ENCODE results near the gene TCHP. TPM values are rescaled to one million over a fixed set of nuclear protein-coding genes. Genes with fewer than 3 reads are reported as not detected.

TCHP gene
- total RNA-seq, 1 donor = 8.7 TPM

GRCh38 chr12:109923481-109924245 is 23.6 kb downstream of the TCHP start:
- Histone ChIP-seq H3K36me3 (ENCODE audit: insufficient read depth, low read length) (peaks cover 15% of the 10 kb centered on the region), H3K27me3 (ENCODE audit: insufficient read depth, low read length) (no peaks in the 10 kb centered on the region), H4K20me1 (ENCODE audit: insufficient read depth, low read length) (no peaks in the 10 kb centered on the region), H3K4me3 (ENCODE audit: insufficient read depth, low read length) (no peak overlapping the region), H2AFZ (ENCODE audit: low read length) (no peak overlapping the region), H3K4me1 (ENCODE audit: insufficient read depth, low read length) (no peaks in the 10 kb centered on the region), H3K9me3 (ENCODE audit: low read depth, low read length) (no peaks in the 10 kb centered on the region), H3K27ac (ENCODE audit: low read depth, low read length) (no peak overlapping the region), H3K79me2 (ENCODE audit: insufficient read depth, low read length) (no peaks in the 10 kb centered on the region), H3K4me2 (ENCODE audit: insufficient read depth, low read length) (no peak overlapping the region)
- no peak for TF ChIP-seq CTCF (IDR thresholded peaks at IDR 0.05; ENCODE audit: extremely low read depth, low read depth, low read length)
- no peak for DNase-seq (ENCODE audit: insufficient read length, low spot score, missing footprints)

- no peak overlapping the region for H3K4me3 ChIP-seq (ENCODE audit: insufficient read depth, low read length)
- no peaks in the 10 kb centered on the region for H3K9me3 ChIP-seq (ENCODE audit: low read depth, low read length)
- peaks cover 12% of the 10 kb centered on the region for H3K36me3 ChIP-seq (ENCODE audit: insufficient read depth, low read length)
- no peak overlapping the region for H3K27ac ChIP-seq (ENCODE audit: low read depth, low read length)
- H3K4me1 ChIP-seq (ENCODE audit: insufficient read depth, low read length) = no peaks in the 10 kb centered on the region
- no peak overlapping the region for H3K4me2 ChIP-seq (ENCODE audit: insufficient read depth, low read length)
- H3K79me2 ChIP-seq (ENCODE audit: insufficient read depth, low read length) = no peaks in the 10 kb centered on the region
- DNase-seq (ENCODE audit: insufficient read length, low spot score, missing footprints) = no peak
- H2AFZ ChIP-seq (ENCODE audit: low read length) = no peak overlapping the region
- no peaks in the 10 kb centered on the region for H3K27me3 ChIP-seq (ENCODE audit: insufficient read depth, low read length)
- no peaks in the 10 kb centered on the region for H4K20me1 ChIP-seq (ENCODE audit: insufficient read depth, low read length)
- TF ChIP-seq CTCF (IDR thresholded peaks at IDR 0.05; ENCODE audit: extremely low read depth, low read depth, low read length) = no peak
These were observed 25.2 kb downstream of the TCHP start for GRCh38 chr12:109925185-109925840.

GRCh38 chr12:109926016-109926415 is 25.9 kb downstream of the TCHP start:
- Histone ChIP-seq H3K4me3 (ENCODE audit: insufficient read depth, low read length) (no peak overlapping the region), H3K9me3 (ENCODE audit: low read depth, low read length) (no peaks in the 10 kb centered on the region), H3K27me3 (ENCODE audit: insufficient read depth, low read length) (no peaks in the 10 kb centered on the region), H4K20me1 (ENCODE audit: insufficient read depth, low read length) (no peaks in the 10 kb centered on the region), H3K4me2 (ENCODE audit: insufficient read depth, low read length) (no peak overlapping the region), H3K79me2 (ENCODE audit: insufficient read depth, low read length) (no peaks in the 10 kb centered on the region), H3K27ac (ENCODE audit: low read depth, low read length) (no peak overlapping the region), H3K36me3 (ENCODE audit: insufficient read depth, low read length) (peaks cover 17% of the 10 kb centered on the region), H2AFZ (ENCODE audit: low read length) (no peak overlapping the region), H3K4me1 (ENCODE audit: insufficient read depth, low read length) (no peaks in the 10 kb centered on the region)
- TF ChIP-seq CTCF (IDR thresholded peaks at IDR 0.05; ENCODE audit: extremely low read depth, low read depth, low read length) = no peak
- DNase-seq (ENCODE audit: insufficient read length, low spot score, missing footprints) = no peak

GRCh38 chr12:109926488-109927210 is 26.6 kb downstream of the TCHP start:
- Histone ChIP-seq H3K27ac (ENCODE audit: low read depth, low read length) (no peak overlapping the region), H3K9me3 (ENCODE audit: low read depth, low read length) (no peaks in the 10 kb centered on the region), H3K4me3 (ENCODE audit: insufficient read depth, low read length) (no peak overlapping the region), H4K20me1 (ENCODE audit: insufficient read depth, low read length) (no peaks in the 10 kb centered on the region), H3K4me1 (ENCODE audit: insufficient read depth, low read length) (no peaks in the 10 kb centered on the region), H3K79me2 (ENCODE audit: insufficient read depth, low read length) (no peaks in the 10 kb centered on the region), H3K4me2 (ENCODE audit: insufficient read depth, low read length) (no peak overlapping the region), H3K36me3 (ENCODE audit: insufficient read depth, low read length) (peaks cover 23% of the 10 kb centered on the region), H3K27me3 (ENCODE audit: insufficient read depth, low read length) (no peaks in the 10 kb centered on the region), H2AFZ (ENCODE audit: low read length) (no peak overlapping the region)
- no peak for DNase-seq (ENCODE audit: insufficient read length, low spot score, missing footprints)
- no peak for TF ChIP-seq CTCF (IDR thresholded peaks at IDR 0.05; ENCODE audit: extremely low read depth, low read depth, low read length)

Measured in osteoblast (primary cell).